HEK293 (cell line): ENCODE results near the gene HNRNPUL1.

ENCODE experiments used
- EGR2 ChIP-seq: fragments of 450-650 bp; formaldehyde crosslinking; IDR thresholded peaks from 2 replicates; pipeline ENCODE4 v1.5.1; 2016; ENCODE audit warnings: low read depth, missing biosample characterization, missing genetic modification characterization
- HOXA7 ChIP-seq: sonication (generic); formaldehyde crosslinking; IDR thresholded peaks from 2 replicates; pipeline ENCODE4 v1.8.1; 2022; ENCODE audit warnings: missing genetic modification reagents, borderline replicate concordance
- SCRT1 ChIP-seq: fragments of 450-650 bp; formaldehyde crosslinking; IDR thresholded peaks from 2 replicates; pipeline ENCODE4 v1.5.1; 2016; ENCODE audit warnings: missing biosample characterization, missing genetic modification characterization, borderline replicate concordance
- SP2 ChIP-seq: fragments of 450-650 bp; formaldehyde crosslinking; IDR thresholded peaks from 2 replicates; pipeline ENCODE4 v1.5.1; 2016; ENCODE audit warnings: missing biosample characterization, missing genetic modification characterization
- SP3 ChIP-seq: fragments of 450-650 bp; formaldehyde crosslinking; IDR thresholded peaks from 2 replicates; pipeline ENCODE4 v1.5.1; 2016; ENCODE audit warnings: missing biosample characterization, missing genetic modification characterization
- SP7 ChIP-seq: fragments of 450-650 bp; formaldehyde crosslinking; IDR thresholded peaks from 2 replicates; pipeline ENCODE4 v1.5.1; 2016; ENCODE audit warnings: missing biosample characterization, missing genetic modification characterization
- ZBTB20 ChIP-seq: fragments of 450-650 bp; formaldehyde crosslinking; IDR thresholded peaks from 2 replicates; pipeline ENCODE4 v1.5.1; 2016; ENCODE audit warnings: missing biosample characterization, missing genetic modification characterization
- ZBTB7A ChIP-seq: fragments of 450-650 bp; formaldehyde crosslinking; IDR thresholded peaks from 2 replicates; pipeline ENCODE4 v1.5.1; 2016; ENCODE audit warnings: low read depth, missing biosample characterization, missing genetic modification characterization
- ZFHX2 ChIP-seq: fragments of 450-650 bp; formaldehyde crosslinking; conservative IDR thresholded peaks from 2 replicates; pipeline ENCODE4 v1.5.1; 2016; ENCODE audit warnings: missing biosample characterization, missing genetic modification characterization
- ZIC2 ChIP-seq: fragments of 450-650 bp; formaldehyde crosslinking; IDR thresholded peaks from 2 replicates; pipeline ENCODE4 v1.5.1; 2016; ENCODE audit warnings: missing biosample characterization, missing genetic modification characterization
- ZNF146 ChIP-seq: fragments of 450-650 bp; formaldehyde crosslinking; IDR thresholded peaks from 2 replicates; pipeline ENCODE4 v1.5.1; 2016; ENCODE audit warnings: missing biosample characterization, missing genetic modification characterization
- ZNF274 ChIP-seq, 2 experiments: fragments of 200-500 bp in 1 of 2; fragments of 450-650 bp in 1 of 2; sonication (Bioruptor generic) in 1 of 2; formaldehyde crosslinking in 1 of 2; IDR thresholded peaks; 2 replicates each; pipeline versions ENCODE4 v1.5.1 to v1.6.1; 2014 to 2016; ENCODE audit warnings: borderline replicate concordance in 1 of 2, inconsistent platforms in 1 of 2, low read length in 1 of 2, missing biosample characterization in 1 of 2, missing genetic modification characterization in 1 of 2
- ZNF341 ChIP-seq: fragments of 450-650 bp; formaldehyde crosslinking; IDR thresholded peaks from 2 replicates; pipeline ENCODE4; 2016; ENCODE audit warnings: low read depth, missing biosample characterization, missing genetic modification characterization
- ZNF426 ChIP-seq: fragments of 450-650 bp; formaldehyde crosslinking; IDR thresholded peaks from 2 replicates; pipeline ENCODE4 v1.5.1; 2017; ENCODE audit warnings: missing biosample characterization, missing genetic modification characterization, mild to moderate bottlenecking, inconsistent platforms, moderate library complexity
- ZNF530 ChIP-seq: fragments of 450-650 bp; formaldehyde crosslinking; IDR thresholded peaks from 2 replicates; pipeline ENCODE4 v1.5.1; 2016; ENCODE audit warnings: low read depth, missing biosample characterization, missing genetic modification characterization
- ZNF560 ChIP-seq: fragments of 450-650 bp; formaldehyde crosslinking; IDR thresholded peaks from 2 replicates; pipeline ENCODE4 v1.5.1; 2017; ENCODE audit warnings: missing biosample characterization, missing genetic modification characterization, borderline replicate concordance
- ZNF623 ChIP-seq: fragments of 450-650 bp; formaldehyde crosslinking; IDR thresholded peaks from 2 replicates; pipeline ENCODE4 v1.5.1; 2016; ENCODE audit warnings: missing biosample characterization, missing genetic modification characterization
- ZNF677 ChIP-seq: fragments of 450-650 bp; IDR thresholded peaks from 2 replicates; pipeline ENCODE4 v1.5.0; 2018; ENCODE audit warnings: missing biosample characterization, mild to moderate bottlenecking, missing genetic modification characterization, moderate library complexity
- ZNF830 ChIP-seq: fragments of 450-650 bp; IDR thresholded peaks from 2 replicates; pipeline ENCODE4 v1.5.0; 2018; ENCODE audit warnings: missing biosample characterization, missing genetic modification characterization, low read depth, mild to moderate bottlenecking, moderate library complexity
- ZXDB ChIP-seq: fragments of 450-650 bp; formaldehyde crosslinking; IDR thresholded peaks from 2 replicates; pipeline ENCODE4 v1.5.1; 2016; ENCODE audit warnings: missing biosample characterization, missing genetic modification characterization
- TF ChIP-seq, protein P1 (sequence below): sonication (generic); formaldehyde crosslinking; IDR thresholded peaks from 2 replicates; pipeline ENCODE4 v1.8.1; 2022; ENCODE audit warnings: mild to moderate bottlenecking, moderate library complexity, missing genetic modification reagents
- TF ChIP-seq, protein P2 (sequence below): fragments of 450-650 bp; formaldehyde crosslinking; IDR thresholded peaks from 2 replicates; pipeline ENCODE4 v1.5.1; 2016; ENCODE audit warnings: missing biosample characterization, missing genetic modification characterization
- TF ChIP-seq, protein P3 (sequence below): fragments of 450-650 bp; formaldehyde crosslinking; IDR thresholded peaks from 2 replicates; pipeline ENCODE4 v1.5.0; 2017; ENCODE audit warnings: missing biosample characterization, missing genetic modification characterization, borderline replicate concordance
- TF ChIP-seq, protein P4 (sequence below): fragments of 450-650 bp; formaldehyde crosslinking; IDR thresholded peaks from 2 replicates; pipeline ENCODE4 v1.5.1; 2016; ENCODE audit warnings: missing biosample characterization, missing genetic modification characterization, borderline replicate concordance
- TF ChIP-seq, protein P5 (sequence below): fragments of 450-650 bp; formaldehyde crosslinking; IDR thresholded peaks from 2 replicates; pipeline ENCODE4 v1.5.1; 2016; ENCODE audit warnings: missing biosample characterization, missing genetic modification characterization

HNRNPUL1 gene

DNA sequence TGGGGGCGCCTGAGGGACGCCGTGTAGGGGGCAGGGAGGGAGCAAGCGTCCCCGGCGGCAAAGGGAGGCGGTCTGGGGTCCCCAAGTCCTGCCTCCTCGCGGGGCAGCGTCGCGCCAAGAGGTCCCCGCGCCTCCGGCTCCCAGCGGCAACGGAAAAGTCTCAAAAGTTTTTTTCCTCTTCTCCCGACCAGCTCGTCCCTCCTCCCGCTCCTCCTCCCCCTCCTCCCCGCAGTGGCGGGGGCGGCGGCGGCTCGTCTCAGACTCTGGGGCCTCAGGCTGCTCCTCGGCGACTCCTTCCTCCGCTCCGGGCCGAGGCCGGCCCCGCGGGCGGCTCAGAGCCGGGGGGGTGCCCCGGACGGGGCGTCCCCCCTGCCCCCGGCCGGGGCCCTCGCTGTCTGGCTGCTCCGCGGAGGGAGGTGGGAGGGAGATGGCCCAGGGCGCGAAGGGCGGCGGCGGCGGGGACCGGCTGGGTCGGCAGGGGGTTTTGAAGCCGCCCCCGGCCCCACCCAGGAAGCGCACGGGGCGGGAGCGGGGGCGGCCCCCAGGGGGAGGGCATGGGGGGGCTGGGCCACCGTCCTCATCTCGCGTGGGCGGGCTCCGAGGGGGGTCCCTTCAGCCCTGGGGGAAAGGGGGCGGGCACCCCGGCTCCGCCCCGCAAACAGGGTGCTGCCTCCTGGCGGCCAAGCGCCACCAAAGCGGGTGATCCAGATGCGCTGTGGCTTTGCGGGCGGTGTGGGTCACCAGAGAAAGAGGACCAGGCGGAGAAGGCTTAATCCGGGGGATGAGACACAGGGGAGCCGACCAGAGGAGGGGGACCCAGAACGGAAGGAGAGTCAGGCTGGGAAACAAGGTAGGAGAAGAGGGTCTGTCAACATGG is 89.5 kb downstream of the HNRNPUL1 start, which contains the start of gene TGFB1 (continued):
- TF ChIP-seq, protein P1, sequence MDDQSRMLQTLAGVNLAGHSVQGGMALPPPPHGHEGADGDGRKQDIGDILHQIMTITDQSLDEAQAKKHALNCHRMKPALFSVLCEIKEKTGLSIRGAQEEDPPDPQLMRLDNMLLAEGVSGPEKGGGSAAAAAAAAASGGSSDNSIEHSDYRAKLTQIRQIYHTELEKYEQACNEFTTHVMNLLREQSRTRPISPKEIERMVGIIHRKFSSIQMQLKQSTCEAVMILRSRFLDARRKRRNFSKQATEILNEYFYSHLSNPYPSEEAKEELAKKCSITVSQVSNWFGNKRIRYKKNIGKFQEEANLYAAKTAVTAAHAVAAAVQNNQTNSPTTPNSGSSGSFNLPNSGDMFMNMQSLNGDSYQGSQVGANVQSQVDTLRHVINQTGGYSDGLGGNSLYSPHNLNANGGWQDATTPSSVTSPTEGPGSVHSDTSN (CRISPR knock-in tag): 0 out of 2 replicates have a peak, but pooled peaks have one; percentile 20
- TF ChIP-seq SP2: peak; percentile 73
- no peak for TF ChIP-seq ZNF560 (tag by site-specific recombination)
- peak; percentile 44 for TF ChIP-seq EGR2
- no peak for TF ChIP-seq ZNF830
- TF ChIP-seq ZNF274 (IDR thresholded peaks at IDR 0.05; ENCODE audit: low read length): no peak
- no peak for TF ChIP-seq ZNF274 (tag by site-specific recombination; IDR thresholded peaks at IDR 0.05; ENCODE audit: borderline replicate concordance)
- peak; percentile 69 for TF ChIP-seq ZIC2 (tag by site-specific recombination)
- 0 out of 2 replicates have a peak, but pooled peaks have one; percentile 42 for TF ChIP-seq ZBTB7A (tag by site-specific recombination)
- no peak for TF ChIP-seq HOXA7 (CRISPR knock-in tag)
- TF ChIP-seq ZBTB20 (tag by site-specific recombination): no peak
- TF ChIP-seq ZNF530 (tag by site-specific recombination): no peak
- peak; percentile 92 for TF ChIP-seq ZFHX2 (tag by site-specific recombination)
- TF ChIP-seq SCRT1 (tag by site-specific recombination): no peak; the same call in 1 of the 2 replicates
- TF ChIP-seq ZNF146 (tag by site-specific recombination): no peak
- TF ChIP-seq ZXDB (tag by site-specific recombination): peak; percentile 37; the same call in 1 of the 2 replicates
- no peak; the same call in 1 of the 2 replicates for TF ChIP-seq ZNF677 (tag by site-specific recombination)
- no peak for TF ChIP-seq ZNF426 (tag by site-specific recombination)
- no peak; the same call in 1 of the 2 replicates for TF ChIP-seq ZNF623 (tag by site-specific recombination)
- TF ChIP-seq, protein P2, sequence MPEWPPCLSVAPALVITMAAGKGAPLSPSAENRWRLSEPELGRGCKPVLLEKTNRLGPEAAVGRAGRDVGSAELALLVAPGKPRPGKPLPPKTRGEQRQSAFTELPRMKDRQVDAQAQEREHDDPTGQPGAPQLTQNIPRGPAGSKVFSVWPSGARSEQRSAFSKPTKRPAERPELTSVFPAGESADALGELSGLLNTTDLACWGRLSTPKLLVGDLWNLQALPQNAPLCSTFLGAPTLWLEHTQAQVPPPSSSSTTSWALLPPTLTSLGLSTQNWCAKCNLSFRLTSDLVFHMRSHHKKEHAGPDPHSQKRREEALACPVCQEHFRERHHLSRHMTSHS (tag by site-specific recombination): no peak
- TF ChIP-seq ZNF341 (tag by site-specific recombination): peak; percentile 89
- TF ChIP-seq, protein P3, sequence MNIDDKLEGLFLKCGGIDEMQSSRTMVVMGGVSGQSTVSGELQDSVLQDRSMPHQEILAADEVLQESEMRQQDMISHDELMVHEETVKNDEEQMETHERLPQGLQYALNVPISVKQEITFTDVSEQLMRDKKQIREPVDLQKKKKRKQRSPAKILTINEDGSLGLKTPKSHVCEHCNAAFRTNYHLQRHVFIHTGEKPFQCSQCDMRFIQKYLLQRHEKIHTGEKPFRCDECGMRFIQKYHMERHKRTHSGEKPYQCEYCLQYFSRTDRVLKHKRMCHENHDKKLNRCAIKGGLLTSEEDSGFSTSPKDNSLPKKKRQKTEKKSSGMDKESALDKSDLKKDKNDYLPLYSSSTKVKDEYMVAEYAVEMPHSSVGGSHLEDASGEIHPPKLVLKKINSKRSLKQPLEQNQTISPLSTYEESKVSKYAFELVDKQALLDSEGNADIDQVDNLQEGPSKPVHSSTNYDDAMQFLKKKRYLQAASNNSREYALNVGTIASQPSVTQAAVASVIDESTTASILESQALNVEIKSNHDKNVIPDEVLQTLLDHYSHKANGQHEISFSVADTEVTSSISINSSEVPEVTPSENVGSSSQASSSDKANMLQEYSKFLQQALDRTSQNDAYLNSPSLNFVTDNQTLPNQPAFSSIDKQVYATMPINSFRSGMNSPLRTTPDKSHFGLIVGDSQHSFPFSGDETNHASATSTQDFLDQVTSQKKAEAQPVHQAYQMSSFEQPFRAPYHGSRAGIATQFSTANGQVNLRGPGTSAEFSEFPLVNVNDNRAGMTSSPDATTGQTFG (tag by site-specific recombination): no peak
- TF ChIP-seq SP3 (tag by site-specific recombination): peak; percentile 96
- TF ChIP-seq SP7: peak; percentile 78
- TF ChIP-seq, protein P4, sequence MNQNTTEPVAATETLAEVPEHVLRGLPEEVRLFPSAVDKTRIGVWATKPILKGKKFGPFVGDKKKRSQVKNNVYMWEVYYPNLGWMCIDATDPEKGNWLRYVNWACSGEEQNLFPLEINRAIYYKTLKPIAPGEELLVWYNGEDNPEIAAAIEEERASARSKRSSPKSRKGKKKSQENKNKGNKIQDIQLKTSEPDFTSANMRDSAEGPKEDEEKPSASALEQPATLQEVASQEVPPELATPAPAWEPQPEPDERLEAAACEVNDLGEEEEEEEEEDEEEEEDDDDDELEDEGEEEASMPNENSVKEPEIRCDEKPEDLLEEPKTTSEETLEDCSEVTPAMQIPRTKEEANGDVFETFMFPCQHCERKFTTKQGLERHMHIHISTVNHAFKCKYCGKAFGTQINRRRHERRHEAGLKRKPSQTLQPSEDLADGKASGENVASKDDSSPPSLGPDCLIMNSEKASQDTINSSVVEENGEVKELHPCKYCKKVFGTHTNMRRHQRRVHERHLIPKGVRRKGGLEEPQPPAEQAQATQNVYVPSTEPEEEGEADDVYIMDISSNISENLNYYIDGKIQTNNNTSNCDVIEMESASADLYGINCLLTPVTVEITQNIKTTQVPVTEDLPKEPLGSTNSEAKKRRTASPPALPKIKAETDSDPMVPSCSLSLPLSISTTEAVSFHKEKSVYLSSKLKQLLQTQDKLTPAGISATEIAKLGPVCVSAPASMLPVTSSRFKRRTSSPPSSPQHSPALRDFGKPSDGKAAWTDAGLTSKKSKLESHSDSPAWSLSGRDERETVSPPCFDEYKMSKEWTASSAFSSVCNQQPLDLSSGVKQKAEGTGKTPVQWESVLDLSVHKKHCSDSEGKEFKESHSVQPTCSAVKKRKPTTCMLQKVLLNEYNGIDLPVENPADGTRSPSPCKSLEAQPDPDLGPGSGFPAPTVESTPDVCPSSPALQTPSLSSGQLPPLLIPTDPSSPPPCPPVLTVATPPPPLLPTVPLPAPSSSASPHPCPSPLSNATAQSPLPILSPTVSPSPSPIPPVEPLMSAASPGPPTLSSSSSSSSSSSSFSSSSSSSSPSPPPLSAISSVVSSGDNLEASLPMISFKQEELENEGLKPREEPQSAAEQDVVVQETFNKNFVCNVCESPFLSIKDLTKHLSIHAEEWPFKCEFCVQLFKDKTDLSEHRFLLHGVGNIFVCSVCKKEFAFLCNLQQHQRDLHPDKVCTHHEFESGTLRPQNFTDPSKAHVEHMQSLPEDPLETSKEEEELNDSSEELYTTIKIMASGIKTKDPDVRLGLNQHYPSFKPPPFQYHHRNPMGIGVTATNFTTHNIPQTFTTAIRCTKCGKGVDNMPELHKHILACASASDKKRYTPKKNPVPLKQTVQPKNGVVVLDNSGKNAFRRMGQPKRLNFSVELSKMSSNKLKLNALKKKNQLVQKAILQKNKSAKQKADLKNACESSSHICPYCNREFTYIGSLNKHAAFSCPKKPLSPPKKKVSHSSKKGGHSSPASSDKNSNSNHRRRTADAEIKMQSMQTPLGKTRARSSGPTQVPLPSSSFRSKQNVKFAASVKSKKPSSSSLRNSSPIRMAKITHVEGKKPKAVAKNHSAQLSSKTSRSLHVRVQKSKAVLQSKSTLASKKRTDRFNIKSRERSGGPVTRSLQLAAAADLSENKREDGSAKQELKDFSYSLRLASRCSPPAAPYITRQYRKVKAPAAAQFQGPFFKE (tag by site-specific recombination): no peak
- TF ChIP-seq, protein P5, sequence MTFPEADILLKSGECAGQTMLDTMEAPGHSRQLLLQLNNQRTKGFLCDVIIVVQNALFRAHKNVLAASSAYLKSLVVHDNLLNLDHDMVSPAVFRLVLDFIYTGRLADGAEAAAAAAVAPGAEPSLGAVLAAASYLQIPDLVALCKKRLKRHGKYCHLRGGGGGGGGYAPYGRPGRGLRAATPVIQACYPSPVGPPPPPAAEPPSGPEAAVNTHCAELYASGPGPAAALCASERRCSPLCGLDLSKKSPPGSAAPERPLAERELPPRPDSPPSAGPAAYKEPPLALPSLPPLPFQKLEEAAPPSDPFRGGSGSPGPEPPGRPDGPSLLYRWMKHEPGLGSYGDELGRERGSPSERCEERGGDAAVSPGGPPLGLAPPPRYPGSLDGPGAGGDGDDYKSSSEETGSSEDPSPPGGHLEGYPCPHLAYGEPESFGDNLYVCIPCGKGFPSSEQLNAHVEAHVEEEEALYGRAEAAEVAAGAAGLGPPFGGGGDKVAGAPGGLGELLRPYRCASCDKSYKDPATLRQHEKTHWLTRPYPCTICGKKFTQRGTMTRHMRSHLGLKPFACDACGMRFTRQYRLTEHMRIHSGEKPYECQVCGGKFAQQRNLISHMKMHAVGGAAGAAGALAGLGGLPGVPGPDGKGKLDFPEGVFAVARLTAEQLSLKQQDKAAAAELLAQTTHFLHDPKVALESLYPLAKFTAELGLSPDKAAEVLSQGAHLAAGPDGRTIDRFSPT (tag by site-specific recombination): 0 out of 2 replicates have a peak, but pooled peaks have one; percentile 59
